Fibroblast of skin of left quadriceps (primary cell): Measurements from ENCODE around the gene TLCD3A.
"Not testable (repeated sequence)": the region's sequence is repeated elsewhere in the genome, so short reads cannot be mapped to it uniquely, and the experiment has no call there.

ENCODE experiments used
- DNase-seq, 2 experiments: peaks; one replicate each; pipeline ENCODE4 v3.0.0-alpha.2; 2013; ENCODE audit warnings: low read depth in 2 of 2

Gene TLCD3A

GRCh38 chr17:732067-732901 lies at the start of gene TLCD3A:
TLCD3A (plus strand) TSS chr17:732596; CDS start chr17:732648, 52 bp downstream.
- DNase-seq, result peak; percentile 33 to 43

GRCh38 chr17:683040-683439 lies 49.4 kb upstream of the TLCD3A start:
- no peak for DNase-seq

GRCh38 chr17:683499-684254 lies 48.7 kb upstream of the TLCD3A start:
- no peak for DNase-seq

- DNase-seq, result no peak
Observed at GRCh38 chr17:685006-685405, 47.4 kb upstream of the TLCD3A start.

GRCh38 chr17:688100-688989 lies 44.1 kb upstream of the TLCD3A start:
- DNase-seq, result peak in 1 of 2 experiments; percentile 20

GRCh38 chr17:689556-690275 lies 42.7 kb upstream of the TLCD3A start:
- DNase-seq, result no peak

- DNase-seq, result no peak
Observed at GRCh38 chr17:690361-690760, 42.0 kb upstream of the TLCD3A start.

- no peak for DNase-seq
Observed at GRCh38 chr17:691423-691822, 41.0 kb upstream of the TLCD3A start.

GRCh38 chr17:692116-692515 lies 40.3 kb upstream of the TLCD3A start:
- peak; percentile 58 to 68 for DNase-seq

- DNase-seq, result peak; percentile 99
Observed at GRCh38 chr17:693791-694638, 38.4 kb upstream of the TLCD3A start.

GRCh38 chr17:696369-696768 lies 36.0 kb upstream of the TLCD3A start:
- no peak for DNase-seq

- no peak for DNase-seq
Observed at GRCh38 chr17:697682-698081, 34.7 kb upstream of the TLCD3A start.

GRCh38 chr17:698096-698495 lies 34.3 kb upstream of the TLCD3A start:
- not testable (repeated sequence) for DNase-seq

GRCh38 chr17:699345-699744 lies 33.1 kb upstream of the TLCD3A start:
- no peak for DNase-seq

- DNase-seq, result no peak
Observed at GRCh38 chr17:700504-701094, 31.8 kb upstream of the TLCD3A start.

- DNase-seq, result no peak
Observed at GRCh38 chr17:703081-703875, 29.1 kb upstream of the TLCD3A start.

GRCh38 chr17:704111-704864 lies 28.1 kb upstream of the TLCD3A start:
- DNase-seq, result no peak

- DNase-seq, result no peak
Observed at GRCh38 chr17:705011-705410, 27.4 kb upstream of the TLCD3A start.
